ENCODE measurements around the gene ATP11A.
"Not testable (repeated sequence)": the region's sequence is repeated elsewhere in the genome, so short reads cannot be mapped to it uniquely, and the experiment has no call there.

Gene ATP11A

GRCh38 chr13:112774829-112775565 lies 85.2 kb downstream of the ATP11A start:
- no peak for DNase-seq (ENCODE audit: low read depth, low spot score)

- DNase-seq (ENCODE audit: low read depth, low spot score), result no peak
Measured at GRCh38 chr13:112775791-112776279, 86.0 kb downstream of the ATP11A start.

- DNase-seq (ENCODE audit: low read depth, low spot score), result no peak
Measured at GRCh38 chr13:112776354-112776753, 86.5 kb downstream of the ATP11A start.

- DNase-seq (ENCODE audit: low read depth, low spot score), result no peak
Measured at GRCh38 chr13:112776971-112777370, 87.1 kb downstream of the ATP11A start.

- no peak for DNase-seq (ENCODE audit: low read depth, low spot score)
Measured at GRCh38 chr13:112777637-112778406, 88.0 kb downstream of the ATP11A start.

GRCh38 chr13:112779856-112780604 lies 90.2 kb downstream of the ATP11A start:
- DNase-seq (ENCODE audit: low read depth, low spot score), result no peak

- DNase-seq (ENCODE audit: low read depth, low spot score), result no peak
Measured at GRCh38 chr13:112781287-112781686, 91.4 kb downstream of the ATP11A start.

- DNase-seq (ENCODE audit: low read depth, low spot score), result no peak
Measured at GRCh38 chr13:112781881-112782361, 92.1 kb downstream of the ATP11A start.

GRCh38 chr13:112782429-112783010 lies 92.7 kb downstream of the ATP11A start:
- peak; percentile 15 for DNase-seq (ENCODE audit: low read depth, low spot score)

GRCh38 chr13:112783135-112783977 lies 93.5 kb downstream of the ATP11A start:
- no peak for DNase-seq (ENCODE audit: low read depth, low spot score)

GRCh38 chr13:112783978-112784371 lies 94.1 kb downstream of the ATP11A start:
- DNase-seq (ENCODE audit: low read depth, low spot score), result no peak

GRCh38 chr13:112784811-112785482 lies 95.1 kb downstream of the ATP11A start:
- no peak for DNase-seq (ENCODE audit: low read depth, low spot score)

- DNase-seq (ENCODE audit: low read depth, low spot score), result no peak
Measured at GRCh38 chr13:112785483-112785856, 95.6 kb downstream of the ATP11A start.

GRCh38 chr13:112786810-112787209 lies 97.0 kb downstream of the ATP11A start:
- not testable (repeated sequence) for DNase-seq (ENCODE audit: low read depth, low spot score)

GRCh38 chr13:112790735-112791641 lies 101.2 kb downstream of the ATP11A start:
- no peak for DNase-seq (ENCODE audit: low read depth, low spot score)

- DNase-seq (ENCODE audit: low read depth, low spot score), result no peak
Measured at GRCh38 chr13:112791663-112792440, 102.0 kb downstream of the ATP11A start.

- no peak for DNase-seq (ENCODE audit: low read depth, low spot score)
Measured at GRCh38 chr13:112792511-112792910, 102.7 kb downstream of the ATP11A start.

All from smooth muscle cell of the brain vasculature (primary cell).